ENCODE data around the gene HOXB3.

The HOXB3 gene
- 0.95 to 5.0 (median 1.9) reads per million in 3 experiments for total RNA-seq

DNA sequence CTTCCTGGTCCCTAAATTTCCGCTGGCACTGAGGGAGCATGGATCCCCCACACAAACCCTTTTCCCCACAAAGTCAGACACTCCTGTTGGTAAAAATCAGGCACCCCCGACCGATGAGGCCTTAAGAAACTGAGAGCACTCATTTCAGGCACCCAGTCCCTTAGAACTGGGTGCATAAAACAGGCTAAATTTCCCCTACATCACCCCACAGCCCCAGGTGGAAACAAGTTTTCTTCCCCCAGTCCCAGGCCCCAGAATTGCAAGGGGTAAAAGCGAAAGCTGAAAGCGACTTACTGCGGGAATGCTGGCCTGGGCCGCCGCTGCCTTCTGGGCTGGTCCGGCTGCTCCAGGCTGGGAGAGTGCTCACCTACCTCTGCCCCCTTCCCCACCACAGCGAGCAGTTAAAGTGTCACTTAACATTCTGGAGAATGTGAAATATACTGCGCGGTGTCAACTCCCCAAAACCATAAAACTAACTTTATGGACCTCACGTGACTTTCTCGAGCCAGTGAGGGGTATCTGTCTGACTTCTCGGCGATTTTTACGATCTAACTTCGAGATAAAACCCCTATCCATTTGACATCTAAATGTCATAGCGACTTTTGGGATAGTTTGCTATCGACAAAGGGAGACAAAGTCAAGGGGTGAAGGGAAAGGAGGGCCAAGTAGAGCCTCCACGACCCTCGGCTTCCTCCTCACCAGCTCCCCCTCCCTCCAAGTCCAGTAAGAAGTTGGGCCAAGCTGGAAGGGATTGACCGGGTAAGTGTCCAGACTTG lies at the start of gene HOXB3:
HOXB3 (minus strand) TSS at position 411 of the 776 bp plus-strand sequence. CDS start 37,767 bp downstream, outside the sequence.
- no peak for DNase-seq

DNA sequence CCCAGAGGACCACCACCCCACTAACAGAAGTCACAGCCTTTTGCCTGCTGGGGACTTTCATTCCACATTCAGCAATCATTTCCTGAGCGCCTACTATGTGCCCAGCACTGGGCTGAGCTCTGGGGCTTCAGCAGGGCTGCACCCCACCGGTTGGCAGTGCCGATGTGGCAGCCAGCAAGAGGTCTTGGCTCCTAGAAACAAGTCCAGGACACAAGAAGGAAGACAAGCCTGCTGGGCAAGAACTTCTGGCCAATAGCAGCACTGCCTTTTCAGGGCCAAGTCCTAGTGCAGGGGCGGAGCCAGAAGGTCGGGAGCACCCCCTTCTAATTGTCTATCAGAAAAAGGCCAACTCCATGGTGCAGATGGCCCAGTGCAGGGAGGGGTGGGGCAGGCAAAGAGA lies 49.1 kb upstream of the HOXB3 start:
- DNase-seq: no peak

DNA sequence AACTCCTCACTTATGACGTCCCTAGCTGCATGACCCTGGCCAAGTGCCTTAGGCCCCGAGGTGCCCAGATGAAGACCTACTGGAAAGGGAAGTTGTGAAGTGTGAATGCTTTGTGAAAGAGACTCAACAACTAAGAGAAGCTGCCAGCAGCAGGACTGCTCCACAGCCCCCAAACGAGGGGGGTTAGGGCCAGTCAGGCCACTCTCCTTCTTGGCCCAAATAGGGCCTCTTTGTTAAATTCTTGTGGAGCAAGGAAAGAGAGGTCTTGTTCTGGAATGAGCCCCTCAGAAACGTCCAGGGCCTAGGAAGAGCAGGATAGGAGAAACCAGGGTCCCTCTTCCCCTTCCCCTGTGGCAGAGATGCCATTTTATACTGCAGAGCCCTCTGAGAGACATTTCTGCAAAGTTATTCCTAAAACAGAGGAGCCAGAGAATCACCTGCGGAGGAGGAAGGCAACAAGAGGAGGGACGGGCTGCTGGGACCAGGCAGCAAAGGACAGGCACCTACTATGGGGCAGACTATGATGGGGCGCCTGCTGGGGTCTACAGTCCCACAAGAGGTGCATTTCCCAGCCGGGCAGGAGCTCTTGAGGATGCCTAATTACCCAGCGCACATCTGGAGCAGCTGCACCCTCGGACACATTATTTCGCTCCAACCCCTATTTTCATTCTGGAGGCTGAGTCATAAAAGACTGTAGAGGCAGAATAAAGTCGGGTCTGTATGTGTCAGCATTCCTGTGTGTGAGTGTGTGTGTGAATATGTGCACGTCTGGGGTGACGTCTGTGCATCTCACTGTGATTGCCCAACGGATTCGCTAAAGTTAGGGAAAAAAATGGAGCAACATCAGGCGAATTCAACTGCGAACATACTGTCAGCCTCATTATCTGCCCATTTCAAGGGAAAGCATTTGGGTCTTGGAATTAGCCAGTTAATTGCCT lies 47.6 kb upstream of the HOXB3 start:
- DNase-seq: no peak

DNA sequence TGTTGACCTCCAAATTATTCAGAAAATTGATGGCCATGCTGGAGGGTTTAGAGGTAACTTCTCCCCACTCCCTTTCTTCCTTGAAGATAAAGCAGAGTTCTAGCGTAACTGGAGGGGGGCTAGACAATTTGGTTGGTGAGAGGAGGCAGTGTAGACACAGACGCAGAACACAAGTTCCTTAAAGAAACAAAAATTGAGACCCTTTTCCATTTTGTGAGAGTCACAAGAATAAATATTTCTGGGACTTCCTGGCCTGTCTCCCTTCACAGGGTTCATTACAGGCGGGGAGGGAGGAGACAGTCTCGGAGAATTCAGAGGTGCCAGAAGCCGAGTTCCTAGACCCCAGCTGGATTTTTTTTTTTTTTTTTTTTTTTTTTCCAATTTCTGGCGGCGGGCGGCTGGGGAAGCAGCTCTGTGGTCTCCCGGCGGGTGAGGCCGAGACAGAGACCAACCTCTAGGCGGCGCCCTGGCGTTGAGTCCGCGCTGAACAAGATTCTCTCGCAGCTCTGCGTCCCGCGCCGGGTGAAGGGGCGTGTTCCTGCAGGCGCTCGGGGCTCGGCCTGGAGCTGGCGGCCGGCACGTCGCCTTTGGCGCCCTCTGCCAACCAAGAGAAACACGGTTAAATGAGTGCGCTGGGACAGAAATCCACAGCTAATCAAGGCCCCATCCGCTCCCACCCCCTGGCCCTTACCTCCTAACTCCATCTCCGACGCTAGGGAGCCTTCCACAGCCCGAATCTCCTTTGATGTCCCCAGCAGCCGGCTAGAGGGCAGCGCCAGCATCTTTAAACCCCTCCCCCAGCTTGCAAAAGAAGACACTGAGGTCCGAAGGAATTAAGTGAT lies 46.4 kb upstream of the HOXB3 start:
- peak; percentile 42 for DNase-seq

DNA sequence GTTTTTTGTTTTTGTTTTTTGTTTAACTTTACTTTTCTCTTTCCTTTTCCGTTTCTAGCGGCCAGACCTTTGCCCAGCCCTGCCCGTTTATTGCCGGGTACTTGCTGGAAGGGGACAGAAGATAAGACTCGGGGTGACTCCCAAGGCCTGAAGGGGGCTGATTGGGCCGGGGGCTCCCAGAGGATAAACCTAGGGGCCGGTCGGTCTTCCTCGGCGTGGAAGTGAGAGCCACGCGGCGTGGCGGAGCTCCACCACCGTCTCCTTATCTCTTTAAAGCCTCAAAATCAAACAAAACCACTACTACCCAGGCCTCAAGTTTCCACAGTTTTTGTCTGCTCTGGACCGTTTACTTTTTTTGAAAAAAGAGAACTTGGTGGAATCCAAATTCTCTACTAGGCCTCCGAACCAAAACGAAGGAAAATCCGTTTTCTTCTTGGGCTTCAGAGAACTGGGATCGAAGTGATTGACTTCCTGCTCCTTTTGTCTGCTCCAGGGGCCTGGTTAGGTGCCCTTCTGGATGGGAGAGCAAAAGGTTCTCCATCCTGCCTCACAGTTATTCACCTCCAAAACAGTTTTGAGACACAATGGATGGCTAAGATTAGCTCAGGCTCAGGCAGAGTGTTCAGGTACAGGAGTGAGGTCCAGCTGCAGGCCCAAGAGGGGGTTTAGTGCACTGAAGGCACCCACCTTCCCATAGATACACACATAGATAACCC lies 44.6 kb upstream of the HOXB3 start:
- DNase-seq: no peak

DNA sequence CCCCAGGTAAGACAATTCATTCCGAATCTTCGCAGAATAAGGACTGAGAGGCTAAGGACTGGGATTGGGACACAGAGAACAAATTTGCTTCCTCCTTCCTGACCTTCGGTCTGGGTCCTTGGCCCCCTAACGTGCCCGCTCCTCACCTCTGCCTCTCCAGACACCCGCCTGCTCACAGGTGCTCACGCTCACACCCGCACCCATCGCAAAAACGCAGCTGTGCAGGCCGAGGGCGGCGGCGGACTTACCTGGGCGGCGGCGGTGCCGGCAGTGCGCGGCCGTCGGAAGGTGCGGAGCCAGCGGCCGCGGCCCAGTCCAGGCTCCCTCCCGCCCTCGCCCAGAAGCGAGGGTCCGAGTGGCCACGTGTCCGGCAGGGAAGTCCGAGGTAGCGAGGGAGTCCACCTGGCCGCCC lies 43.2 kb upstream of the HOXB3 start:
- DNase-seq: no peak

DNA sequence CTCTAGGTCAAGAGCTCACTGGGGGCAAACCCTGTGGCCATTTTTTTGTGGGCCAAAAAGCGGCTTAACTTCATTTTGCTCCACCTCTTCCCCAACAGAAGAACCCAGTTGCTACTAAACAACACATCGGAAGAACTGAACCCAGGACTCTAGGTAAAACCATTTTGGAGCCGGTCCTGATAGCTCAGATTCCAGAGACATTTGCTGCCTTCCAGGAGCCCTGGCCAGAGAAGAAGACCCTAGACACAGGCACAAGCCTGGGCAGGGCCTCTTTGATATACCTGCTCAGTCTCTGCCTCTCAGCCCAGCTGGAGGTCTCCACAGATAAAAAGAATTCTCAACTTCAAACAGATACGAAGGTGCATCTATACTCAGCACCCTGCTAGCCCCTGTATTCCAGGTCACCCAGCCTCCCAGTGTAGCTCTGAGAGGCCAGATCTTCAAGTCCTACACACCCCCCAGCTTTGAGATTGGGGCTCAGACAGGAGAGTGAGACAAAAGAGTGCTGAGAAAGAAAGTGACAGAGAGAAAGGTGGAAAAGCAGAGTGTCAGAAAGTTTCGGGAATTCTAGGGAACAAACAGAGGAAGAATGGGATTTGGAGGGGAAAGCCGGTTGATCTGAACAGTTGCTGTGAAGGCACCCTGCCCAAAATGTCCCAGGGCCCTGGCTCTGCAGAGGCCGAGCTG lies 42.7 kb upstream of the HOXB3 start:
- DNase-seq: no peak

DNA sequence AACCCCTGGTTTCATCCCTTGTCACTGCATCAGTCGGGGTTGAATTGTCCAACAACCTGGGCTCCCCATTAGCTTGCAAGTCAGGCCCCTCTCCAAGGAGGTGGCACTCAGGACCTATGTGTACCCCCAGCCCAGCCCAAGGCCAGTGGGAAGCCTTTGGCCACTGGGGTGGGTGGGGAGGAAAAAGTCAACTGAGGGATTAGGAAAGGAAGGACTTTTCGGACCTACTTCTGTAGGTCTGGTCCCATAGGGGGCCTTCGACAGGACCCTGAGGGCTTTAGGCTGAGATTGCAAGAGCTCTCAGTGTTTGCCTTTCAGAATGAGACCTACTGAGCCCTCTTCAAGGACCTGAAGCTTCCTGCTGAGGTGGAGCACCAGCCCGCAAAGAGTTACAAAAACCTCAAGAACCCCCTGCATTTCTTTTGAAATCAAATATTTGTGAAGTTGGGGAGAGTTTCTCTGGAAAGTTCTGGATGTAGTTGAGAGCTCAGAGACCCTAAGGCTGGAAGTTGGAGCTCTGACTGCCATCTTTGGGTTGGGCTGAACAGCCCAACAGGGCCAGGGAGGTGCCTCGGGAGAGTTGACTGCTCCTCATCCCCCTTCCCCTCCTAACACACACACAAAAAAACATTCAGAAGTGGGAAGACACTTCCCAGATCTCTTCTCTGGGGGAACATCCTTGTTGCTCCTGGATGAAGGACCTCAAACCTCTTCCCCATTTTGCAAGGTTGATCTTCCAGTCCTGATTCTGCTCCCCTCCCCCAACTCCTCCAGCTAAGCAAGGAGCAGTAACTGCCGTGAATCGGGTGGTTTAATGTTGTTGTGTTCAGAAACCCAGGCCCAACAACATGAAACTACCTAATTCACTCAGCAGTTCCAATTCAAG lies 41.9 kb upstream of the HOXB3 start:
- no peak for DNase-seq

DNA sequence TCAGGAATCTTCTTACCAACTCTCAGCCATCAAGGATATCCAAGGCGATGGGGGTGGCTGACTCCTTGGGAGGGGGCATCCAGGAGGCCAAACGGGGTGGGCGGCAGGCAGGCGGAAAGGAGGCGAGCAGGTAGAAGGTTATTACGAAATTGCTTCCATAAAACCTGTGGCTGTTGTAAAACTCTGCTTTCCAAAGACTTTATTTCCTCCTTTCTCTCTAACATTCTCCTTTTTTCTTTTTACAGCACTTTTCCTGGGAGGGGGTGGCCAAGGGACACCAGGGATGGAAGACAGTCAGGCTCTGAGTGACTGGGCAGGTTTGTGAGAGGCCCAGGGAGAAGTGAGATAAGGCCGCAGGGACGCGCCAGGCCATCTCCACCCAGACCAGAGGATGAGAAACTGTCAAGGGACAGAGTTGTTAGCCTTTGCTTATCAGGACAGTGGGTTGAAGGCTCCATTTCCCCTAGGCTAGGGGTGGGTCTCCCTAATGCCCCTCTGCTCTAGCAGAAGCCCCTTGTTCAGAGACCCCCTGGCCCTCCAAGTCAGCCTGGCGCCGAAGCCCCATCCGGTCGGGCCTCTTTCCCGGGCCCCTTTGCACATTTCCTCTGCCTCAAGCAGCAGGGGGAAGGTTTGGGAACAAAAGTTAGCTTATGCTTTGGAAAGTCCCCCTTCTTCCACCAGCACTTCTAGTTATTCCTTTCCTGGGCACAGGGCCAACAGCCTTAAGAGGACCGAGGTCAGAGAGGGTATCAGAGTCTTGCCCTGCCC lies 41.1 kb upstream of the HOXB3 start:
- no peak for DNase-seq

DNA sequence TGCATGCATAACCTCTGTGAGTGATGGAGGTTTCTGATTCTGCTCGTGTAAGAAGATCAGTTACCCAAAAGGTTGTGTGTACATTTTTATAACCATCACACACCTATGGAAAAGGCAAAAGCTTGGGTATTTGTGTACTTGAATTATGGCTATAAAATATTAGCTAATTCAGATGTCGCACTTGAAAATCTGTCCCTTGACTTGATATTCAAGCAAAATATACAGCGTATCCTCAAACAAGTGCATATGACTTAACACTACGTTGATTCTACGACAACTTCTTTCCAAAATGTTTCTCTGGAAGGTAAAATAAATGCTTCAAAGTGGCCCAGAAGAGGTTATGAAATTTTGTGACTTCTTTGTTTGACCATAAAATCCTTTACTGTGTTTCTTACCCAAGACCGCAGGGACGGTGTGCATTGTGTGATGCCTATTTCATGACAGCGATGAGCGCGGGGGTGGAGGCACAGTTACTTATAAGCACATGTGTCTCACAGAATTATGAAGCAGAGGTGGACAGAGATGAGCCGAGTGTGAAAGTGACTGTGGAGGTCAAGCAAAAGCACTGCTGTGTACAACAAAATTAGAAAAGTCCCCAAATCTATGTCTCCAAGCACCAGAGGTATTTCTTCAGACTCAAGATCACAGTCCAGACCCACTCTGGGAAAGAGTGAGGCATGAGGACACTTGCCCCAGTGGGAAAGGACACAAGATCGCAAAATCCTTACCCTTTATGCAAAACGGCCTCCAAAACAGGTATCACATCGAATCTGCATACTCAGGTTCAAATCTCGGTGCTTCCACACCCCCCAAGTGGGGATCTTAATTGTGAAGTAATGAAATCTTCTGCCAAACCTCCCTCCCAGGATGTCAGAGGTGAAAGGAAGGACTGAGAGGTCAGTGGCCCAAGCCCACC lies 40.2 kb upstream of the HOXB3 start:
- no peak for DNase-seq

DNA sequence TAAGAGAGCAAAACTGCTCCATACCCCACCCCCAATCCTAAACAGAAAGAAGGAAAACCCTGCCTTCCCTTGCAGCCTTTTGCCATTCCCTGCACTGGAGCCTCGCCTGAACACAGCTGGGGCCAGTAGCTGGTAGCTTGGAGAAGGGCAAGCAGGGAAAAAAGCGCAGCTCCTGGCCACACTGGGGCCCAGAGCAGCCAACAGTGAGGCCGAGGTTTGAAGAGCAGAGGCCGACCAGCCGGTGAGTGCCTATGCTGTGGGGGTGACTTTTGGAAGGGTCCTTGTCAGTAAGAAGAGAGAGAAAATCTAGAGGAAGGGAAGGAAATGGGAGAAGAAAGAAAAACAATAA lies 39.3 kb upstream of the HOXB3 start:
- DNase-seq: no peak

DNA sequence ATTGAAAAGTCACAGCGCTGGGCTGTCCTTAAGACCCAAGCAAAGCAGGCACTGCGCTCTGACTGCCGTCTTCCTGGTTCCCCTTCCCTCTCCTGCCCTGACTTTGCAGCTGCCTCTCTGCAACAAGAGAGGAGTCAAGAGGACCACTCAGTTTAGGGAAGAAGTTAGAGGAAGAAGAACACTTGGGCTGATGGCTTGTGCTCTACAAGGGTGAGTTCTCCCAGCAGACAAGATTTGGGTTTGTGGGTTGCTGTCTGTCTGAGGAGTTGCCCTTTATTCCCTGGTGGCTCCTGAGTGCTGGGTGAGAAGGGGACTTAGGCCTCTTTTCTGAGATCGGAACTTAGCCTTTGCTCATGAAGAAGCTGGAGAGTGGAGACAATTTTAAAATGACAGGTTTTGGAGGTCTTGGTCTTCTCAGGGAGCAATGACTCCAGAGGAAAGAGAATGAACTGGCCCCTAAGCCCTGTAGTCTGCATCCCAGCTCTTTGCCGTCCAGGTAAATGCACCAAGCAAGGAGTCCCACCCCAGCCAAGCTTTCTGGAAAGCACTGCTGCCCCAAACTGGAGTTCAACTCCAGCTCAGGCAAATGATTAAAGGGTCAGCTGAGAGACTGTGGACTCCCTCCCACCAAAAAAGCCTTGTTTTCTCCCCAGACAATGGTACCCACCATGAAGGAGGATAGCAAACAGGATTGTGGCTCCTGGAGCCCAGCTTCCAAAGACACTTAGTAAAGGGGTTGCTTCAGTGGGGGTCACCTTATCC lies 38.8 kb upstream of the HOXB3 start:
- DNase-seq: no peak

DNA sequence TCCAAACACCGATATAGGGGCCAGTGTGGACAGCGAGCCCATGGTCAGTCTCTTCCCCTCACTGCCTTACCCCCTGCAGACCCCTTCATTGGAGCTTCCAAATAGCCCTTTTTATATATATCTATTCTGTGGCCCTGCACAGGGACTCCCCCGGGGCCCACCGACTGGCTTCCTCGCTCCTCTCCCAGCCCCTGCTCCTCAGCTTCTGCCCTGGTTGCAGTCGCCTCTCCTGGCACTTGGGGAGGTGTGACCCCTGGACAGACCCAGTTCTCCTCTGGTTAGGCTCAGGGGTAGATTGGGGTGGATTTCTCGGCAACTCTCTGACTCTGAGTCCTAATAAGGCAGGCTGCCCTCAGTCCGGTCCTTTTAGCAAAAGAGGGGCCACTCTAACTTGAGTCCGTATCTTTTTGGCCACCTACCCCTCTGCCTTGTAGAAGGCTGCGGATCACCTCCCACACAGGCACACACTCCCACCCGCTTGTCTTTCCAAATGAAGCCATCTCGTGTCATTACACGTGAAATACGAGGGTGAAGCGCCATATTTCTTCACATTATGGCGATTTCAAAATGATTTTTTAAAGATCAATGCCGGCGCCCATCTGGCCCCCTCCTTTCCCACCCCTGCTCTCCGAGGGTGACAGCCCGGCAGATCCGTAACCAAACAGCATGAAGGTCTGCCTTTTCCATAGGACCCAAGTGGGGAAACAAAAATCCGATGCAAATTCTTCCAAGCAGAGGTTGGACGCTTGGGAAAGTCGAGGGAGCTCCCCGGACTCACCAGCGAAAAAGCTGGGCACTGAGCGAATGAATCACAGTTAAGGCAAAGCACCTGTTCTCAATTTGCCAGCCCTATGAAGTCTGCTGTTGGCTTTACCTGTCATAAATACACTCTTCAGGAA lies 37.8 kb upstream of the HOXB3 start:
- no peak for DNase-seq

DNA sequence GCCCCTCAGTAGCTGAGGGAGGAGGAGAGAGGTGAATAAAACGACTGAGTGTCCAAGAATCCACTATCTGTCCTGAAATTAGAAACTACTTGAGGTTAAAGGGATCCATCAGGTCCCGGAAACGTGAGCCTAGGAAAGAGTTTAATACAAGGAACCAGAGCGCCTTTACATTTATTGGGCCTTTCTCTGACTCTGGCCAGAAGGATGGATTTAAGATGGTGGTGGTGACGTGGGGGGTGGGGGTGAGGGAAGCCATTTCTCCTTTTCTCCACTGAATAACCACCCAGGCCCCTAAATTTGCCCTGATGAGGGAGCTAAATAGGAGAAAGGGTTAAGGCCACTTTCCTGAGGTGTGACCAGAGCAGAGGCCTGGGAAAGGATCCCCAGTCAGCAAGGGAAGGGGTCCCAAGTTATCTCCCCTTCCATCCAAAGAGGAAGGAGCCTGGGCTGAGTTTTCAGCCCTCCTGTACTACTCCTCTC lies 37.1 kb upstream of the HOXB3 start:
- no peak for DNase-seq

DNA sequence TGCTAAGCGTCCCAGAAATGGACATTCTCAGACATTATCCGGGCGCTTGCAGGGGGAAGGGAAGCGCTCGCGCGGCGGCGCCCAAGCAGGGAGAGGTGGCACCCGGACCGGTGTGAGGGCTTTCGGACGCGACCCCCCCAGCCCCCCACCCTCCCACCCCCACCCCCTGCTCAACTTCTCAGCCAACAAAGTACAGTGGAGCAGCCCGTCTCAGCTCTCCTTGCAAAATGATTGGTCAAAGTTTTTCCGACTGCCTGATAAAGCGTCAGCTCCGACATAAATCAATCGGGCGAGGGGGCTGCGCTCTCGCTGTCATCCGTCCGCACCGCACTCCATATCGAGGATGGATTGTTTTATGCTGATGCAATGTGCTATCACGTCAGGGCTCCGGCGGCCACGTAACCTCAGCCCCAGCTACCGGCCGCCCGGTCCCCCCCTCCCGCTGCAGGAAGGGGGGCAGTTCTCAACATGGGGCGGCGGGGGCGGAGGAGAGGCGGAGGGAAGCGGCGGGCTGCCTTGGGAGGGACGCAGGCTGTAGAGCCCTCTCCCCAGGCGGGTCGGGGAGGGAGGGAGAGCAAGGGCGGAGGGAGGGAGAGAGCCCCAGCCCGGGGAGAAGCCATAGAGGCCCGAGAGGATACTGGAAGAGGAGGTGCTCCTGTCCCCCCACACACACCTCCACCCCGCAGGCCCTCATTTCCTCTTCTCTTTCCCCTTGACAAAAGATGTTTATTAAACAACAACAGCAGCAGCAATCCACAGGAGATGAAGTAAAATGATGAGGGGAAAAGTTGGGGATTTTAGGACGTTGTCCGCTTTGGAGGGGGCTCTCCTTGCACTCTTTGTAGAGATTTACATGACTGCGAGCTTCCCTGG lies 36.4 kb upstream of the HOXB3 start, which contains the start of gene HOXB9:
HOXB9 (minus strand) TSS at position 114 of the 873 bp plus-strand sequence; CDS start at position 25, 89 bp downstream.
- peak; percentile 19 for DNase-seq

All from central memory CD4-positive, alpha-beta T cell (primary cell).